HG03439 (cell line): Measurements from ENCODE around the gene CAPN6.

Experiments used
- ATAC-seq: cut with Tn5 transposase; IDR thresholded peaks from one replicate; pipeline ENCODE4 v1.9.1; 2021; ENCODE audit warnings: mild to moderate bottlenecking, moderate library complexity; ENCODE audit not compliant: unreplicated experiment

The CAPN6 gene

DNA sequence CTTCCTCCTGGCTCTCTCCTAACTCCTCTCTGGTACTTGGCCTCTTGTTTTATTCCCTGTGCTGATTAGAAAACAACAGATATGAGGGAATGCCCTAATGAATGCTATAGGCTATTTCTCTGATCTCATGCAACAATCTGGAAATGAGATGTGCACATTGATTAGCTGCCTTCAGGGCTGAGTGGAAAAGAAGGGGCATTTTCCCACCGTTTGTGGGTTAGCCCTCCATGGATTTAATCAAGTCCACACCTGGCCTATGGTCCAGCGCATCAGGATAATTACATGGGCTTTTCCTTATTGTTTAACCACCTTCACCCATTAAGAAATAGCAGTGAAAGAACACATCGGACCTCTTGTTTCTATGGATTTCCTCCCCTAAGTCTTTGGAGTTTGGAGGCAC, 70.0 kb downstream of the CAPN6 start:
- no peak for ATAC-seq

DNA sequence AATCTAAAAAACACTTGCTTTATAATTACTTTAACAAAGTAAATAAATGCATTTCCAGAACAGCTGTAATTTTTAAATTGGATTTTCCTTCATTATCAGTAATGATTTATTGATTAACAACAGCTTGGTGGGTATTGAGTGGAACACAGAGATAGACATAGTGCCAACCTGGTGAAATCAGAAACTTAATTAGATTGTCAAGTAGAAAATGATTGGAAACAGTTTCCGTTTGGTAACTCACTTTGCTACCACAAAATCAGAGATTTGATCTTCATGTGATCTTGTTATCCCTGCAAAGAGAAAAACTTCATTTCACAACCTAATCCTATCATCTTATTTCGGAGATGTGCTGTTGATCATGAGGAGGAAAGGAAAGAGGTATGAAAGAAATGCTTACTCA, 70.8 kb downstream of the CAPN6 start:
- ATAC-seq: no peak
